CD14-positive monocyte (primary cell): ENCODE data around the gene GMCL2. TPM values are rescaled to one million over a fixed set of nuclear protein-coding genes. Genes with fewer than 3 reads are reported as not detected.

Experiments
- DNase-seq, 3 donors: peaks; one replicate each; pipeline ENCODE4 v3.0.0-alpha.2; 2011 to 2022
- H2AFZ ChIP-seq: 2 replicates; pipeline ENCODE4 v1.6.0; 2012; ENCODE audit warnings: mild to moderate bottlenecking, low read depth, low read length, inconsistent platforms; ENCODE audit not compliant: insufficient read depth, poor library complexity, severe bottlenecking
- H3K27ac ChIP-seq, 2 donors: 1 replicate in 1 of 2; 2 replicates in 1 of 2; pipeline ENCODE4 v1.5.1; 2012 to 2013; ENCODE audit warnings: low read length in 2 of 2, control low read depth in 1 of 2, inconsistent platforms in 1 of 2, low read depth in 1 of 2, mild to moderate bottlenecking in 1 of 2
- H3K27me3 ChIP-seq, 2 donors: one replicate each; pipeline versions ENCODE4 v1.6.0 to v1.6.1; 2011 to 2013; ENCODE audit warnings: low read length in 2 of 2; ENCODE audit not compliant: control insufficient read depth in 2 of 2, insufficient read depth in 2 of 2
- H3K36me3 ChIP-seq, 2 donors: replicated peaks in 1 of 2; 1 replicate in 1 of 2; 2 replicates in 1 of 2; pipeline versions ENCODE4 v1.5.1 to v1.6.1; 2012 to 2013; ENCODE audit warnings: low read length in 2 of 2, control low read depth in 1 of 2, inconsistent platforms in 1 of 2, mild to moderate bottlenecking in 1 of 2; ENCODE audit not compliant: insufficient read depth in 2 of 2, control insufficient read depth in 1 of 2
- H3K4me1 ChIP-seq, 2 donors: 1 replicate in 1 of 2; 2 replicates in 1 of 2; pipeline versions ENCODE4 v1.5.1 to v1.6.1; 2012 to 2013; ENCODE audit warnings: low read length in 2 of 2, control low read depth in 1 of 2, inconsistent platforms in 1 of 2, mild to moderate bottlenecking in 1 of 2, moderate library complexity in 1 of 2; ENCODE audit not compliant: insufficient read depth in 2 of 2, control insufficient read depth in 1 of 2
- H3K4me2 ChIP-seq: replicated peaks from 2 replicates; pipeline ENCODE3; 2012; ENCODE audit warnings: low read length, moderate library complexity, mild to moderate bottlenecking; ENCODE audit not compliant: poor library complexity, severe bottlenecking; ENCODE audit errors: extremely low read depth
- H3K4me3 ChIP-seq, 3 experiments: fragments of 200-600 bp in 1 of 3; sonication (generic) in 1 of 3; replicated peaks in 1 of 3; 1 replicate in 2 of 3; 2 replicates in 1 of 3; pipeline ENCODE4 v1.5.1; 2011 to 2013; ENCODE audit warnings: low read length in 3 of 3, mild to moderate bottlenecking in 3 of 3, control low read depth in 2 of 3, low read depth in 2 of 3, inconsistent platforms in 1 of 3, moderate library complexity in 1 of 3
- H3K79me2 ChIP-seq: 2 replicates; pipeline ENCODE4 v1.6.0; 2012; ENCODE audit warnings: mild to moderate bottlenecking, control low read depth, inconsistent platforms, low read length, moderate library complexity; ENCODE audit not compliant: insufficient read depth
- H3K9ac ChIP-seq: 2 replicates; pipeline ENCODE4 v1.6.0; 2017; ENCODE audit warnings: low read length, mild to moderate bottlenecking; ENCODE audit not compliant: insufficient read depth, poor library complexity, severe bottlenecking
- H3K9me3 ChIP-seq, 2 donors: replicated peaks in 1 of 2; 1 replicate in 1 of 2; 2 replicates in 1 of 2; pipeline versions ENCODE4 v1.5.1 to v1.6.1; 2012 to 2013; ENCODE audit warnings: low read length in 2 of 2, control low read depth in 1 of 2; ENCODE audit not compliant: control insufficient read depth in 1 of 2, insufficient read depth in 1 of 2
- H4K20me1 ChIP-seq: 2 replicates; pipeline ENCODE4 v1.6.0; 2012; ENCODE audit warnings: mild to moderate bottlenecking, low read length, control low read depth, moderate library complexity; ENCODE audit not compliant: insufficient read depth
- H3K27ac Mint-ChIP-seq, 7 donors: one replicate each; pipeline ENCODE4 v1.8.0; 2020; ENCODE audit warnings: mild to moderate bottlenecking in 7 of 7, mixed read lengths in 7 of 7, moderate library complexity in 6 of 7, inconsistent platforms in 2 of 7
- H3K27me3 Mint-ChIP-seq, 3 donors: one replicate each; pipeline ENCODE4 v1.8.0; 2021 to 2022; ENCODE audit warnings: low read depth in 3 of 3, mild to moderate bottlenecking in 3 of 3, mixed read lengths in 3 of 3, moderate library complexity in 3 of 3, inconsistent platforms in 1 of 3
- H3K36me3 Mint-ChIP-seq, 2 donors: one replicate each; pipeline ENCODE4 v1.8.0; 2020; ENCODE audit warnings: mixed read lengths in 2 of 2, inconsistent platforms in 1 of 2, mild to moderate bottlenecking in 1 of 2
- H3K4me1 Mint-ChIP-seq: one replicate; pipeline ENCODE4 v1.8.0; 2020; ENCODE audit warnings: mild to moderate bottlenecking, mixed read lengths
- H3K4me3 Mint-ChIP-seq, 2 donors: one replicate each; pipeline ENCODE4 v1.8.0; 2020; ENCODE audit warnings: mild to moderate bottlenecking in 2 of 2, mixed read lengths in 2 of 2, moderate library complexity in 1 of 2
- H3K9me3 Mint-ChIP-seq, 7 donors: one replicate each; pipeline ENCODE4 v1.8.0; 2020 to 2022; ENCODE audit warnings: mixed read lengths in 7 of 7, mild to moderate bottlenecking in 6 of 7, moderate library complexity in 6 of 7, inconsistent platforms in 2 of 7
- CTCF ChIP-seq: fragments of 200-600 bp; IDR thresholded peaks from one replicate; pipeline ENCODE4 v1.8.0; 2022; ENCODE audit warnings: antibody characterized with exemption, mild to moderate bottlenecking
- WGBS: methylation state at CpG from one replicate; pipeline ENCODE4 v1.1.5; 2013; ENCODE audit warnings: missing lambda C conversion rate; ENCODE audit not compliant: insufficient coverage; 5-methylcytosine and 5-hydroxymethylcytosine counted together
- intact Hi-C, 2 donors: fragments of 100-400 bp; cut with micrococcal nuclease; formaldehyde crosslinking; loops; one replicate each; pipeline versions ENCODE4 v1.15.0 to v1.15.1; 2023
- polyA plus RNA-seq, 3 donors: library from polyadenylated mRNA; depleted of rRNA in 1 of 3; unstranded in 2 of 3; stranded (reverse) in 1 of 3; fragments of 300-500 nt in 2 of 3; fragments of >200 nt in 1 of 3; fragmentation: Illumina TruSeq in 2 of 3; gene quantifications; 1 replicate in 2 of 3; 2 replicates in 1 of 3; pipeline ENCODE4 v1.2.3, GENCODE V29; 2012 to 2021

The GMCL2 gene
- polyA plus RNA-seq, 3 donors: not detected

- 94% methylated on average over 11 of the region's 11 CpGs for WGBS
- Histone ChIP-seq H4K20me1 (peaks cover 4% of the 10 kb centered on the region), H3K9me3 (no peaks in the 10 kb centered on the region), H3K9ac (no peak overlapping the region), H2AFZ (no peak overlapping the region), H3K27ac (peak overlapping the region in 1 of 2 donors; percentile 31), H3K4me3 (no peak overlapping the region), H3K79me2 (peaks cover 10% of the 10 kb centered on the region), H3K36me3 (peaks cover 49 to 51% of the 10 kb centered on the region in 2 donors), H3K27me3 (no peaks in the 10 kb centered on the region), H3K4me1 (peaks cover 9 to 17% of the 10 kb centered on the region in 2 donors), H3K4me2 (no peak overlapping the region)
- Mint-ChIP-seq H3K4me3 (no peak overlapping the region), H3K27me3 (no peaks in the 10 kb centered on the region), H3K36me3 (peaks cover 50 to 54% of the 10 kb centered on the region in 2 donors), H3K9me3 (peaks cover 0 to 3% (median 0%) of the 10 kb centered on the region in 7 donors), H3K4me1 (peaks cover 17% of the 10 kb centered on the region), H3K27ac (peak overlapping the region in 2 of 7 donors; percentile 41 to 80)
- no peak for DNase-seq
- intact Hi-C loops: loop anchor here in 1 of 2 donors (5.0 kb wide), 1 partner anchor 849 kb away; the partner anchor contains the start of genes PRELID1 and RAB24
- no peak for TF ChIP-seq CTCF
Observed at GRCh38 chr5:178150977-178151734, 36.0 kb downstream of the GMCL2 start.

GRCh38 chr5:178149199-178149932 lies 37.8 kb downstream of the GMCL2 start:
- Mint-ChIP-seq H3K27me3 (no peaks in the 10 kb centered on the region), H3K27ac (no peak overlapping the region), H3K4me1 (peaks cover 17% of the 10 kb centered on the region), H3K9me3 (peaks cover 0 to 2% (median 0%) of the 10 kb centered on the region in 7 donors), H3K36me3 (peaks cover 65 to 66% of the 10 kb centered on the region in 2 donors), H3K4me3 (no peak overlapping the region)
- DNase-seq: no peak
- intact Hi-C loops: loop anchor here in 1 of 2 donors (5.0 kb wide), 1 partner anchor 72 kb away; no protein-coding TSS in a partner anchor
- Histone ChIP-seq H3K36me3 (peaks cover 57 to 66% of the 10 kb centered on the region in 2 donors), H3K27me3 (no peaks in the 10 kb centered on the region), H2AFZ (no peak overlapping the region), H4K20me1 (peaks cover 9% of the 10 kb centered on the region), H3K9ac (no peak overlapping the region), H3K4me3 (no peak overlapping the region), H3K79me2 (peaks cover 10% of the 10 kb centered on the region), H3K9me3 (no peaks in the 10 kb centered on the region), H3K4me1 (peaks cover 9 to 16% of the 10 kb centered on the region in 2 donors), H3K4me2 (no peak overlapping the region), H3K27ac (no peak overlapping the region)
- WGBS: 95% methylated on average over 4 of the region's 11 CpGs
- no peak for TF ChIP-seq CTCF
